ENCODE results near the gene GMCL2. TPM values are rescaled to one million over a fixed set of nuclear protein-coding genes. Genes with fewer than 3 reads are reported as not detected.

Gene GMCL2
- total and polyA plus RNA-seq, 9 of the 15 experiments (the other 6 are each of a cell fraction or from before 2014, with no cell fraction given) = 0.04 TPM; not detected in 8

DNA sequence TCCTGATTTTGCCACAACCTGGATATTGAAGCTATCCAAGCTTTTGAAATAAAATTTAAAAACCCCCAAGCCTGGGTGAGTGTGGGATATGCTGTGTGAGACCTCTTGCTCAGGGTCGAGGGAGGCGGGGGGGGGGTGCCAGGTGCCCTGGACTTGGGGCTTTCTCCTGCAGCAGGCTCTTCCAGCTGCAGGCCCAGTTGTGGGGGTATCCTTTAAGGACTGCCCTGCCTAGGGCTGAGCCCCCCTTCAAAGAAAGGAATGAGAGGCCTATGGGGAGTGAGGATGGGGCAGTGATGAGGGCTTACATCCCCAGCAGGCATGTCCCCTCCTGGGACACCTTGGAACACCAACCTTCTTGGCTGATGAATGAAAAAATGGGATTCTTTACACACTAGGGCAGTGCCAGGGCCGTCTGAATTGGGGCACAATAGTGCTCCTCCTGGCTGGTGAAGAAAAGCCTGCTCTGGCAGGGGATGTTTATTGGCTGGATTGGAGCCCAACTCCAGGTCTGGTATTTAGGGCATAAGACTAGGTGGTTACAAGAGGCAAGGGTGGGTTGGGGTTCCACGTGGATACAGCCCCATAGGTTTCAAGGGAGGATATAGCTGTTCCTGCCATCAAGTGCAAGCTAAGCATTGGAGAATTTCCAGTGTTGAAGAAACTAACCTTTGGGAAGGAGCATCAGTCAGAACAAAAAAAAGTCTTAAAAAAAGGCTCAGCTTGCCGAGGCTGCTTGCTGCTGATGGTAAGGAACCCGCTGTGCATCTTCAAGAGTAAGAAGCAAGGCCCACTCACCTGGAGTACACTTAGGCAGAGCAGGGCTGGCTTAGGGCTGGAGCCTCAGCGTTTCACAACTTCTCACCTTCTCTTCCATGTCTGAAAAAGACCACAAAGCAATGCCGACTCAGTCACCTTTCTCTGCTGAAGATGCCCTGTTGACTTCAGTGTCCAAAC lies 24.2 kb upstream of the GMCL2 start:
- Histone ChIP-seq H2AFZ (ENCODE audit: low read depth, low read length) (no peak overlapping the region), H3K4me3 (no peak overlapping the region), H3K4me1 (replicated peaks in 1 of 2; ENCODE audit: control insufficient read depth in 2 of 2, insufficient read depth in 2 of 2, low read length in 2 of 2) (peaks cover 17 to 24% of the 10 kb centered on the region in 2 experiments; a peak in 4 of 5 replicates), H3K9ac (ENCODE audit: insufficient read depth in 1 of 2, low read depth in 2 of 2, low read length in 2 of 2) (no peak overlapping the region), H3K27ac (ENCODE audit: extremely low read depth, low read depth, low read length) (no peak overlapping the region), H3K9me1 (ENCODE audit: control insufficient read depth, insufficient read depth, low read length) (peaks cover 10% of the 10 kb centered on the region), H3K36me3 (ENCODE audit: control insufficient read depth, insufficient read depth, low read length) (peaks cover 100% of the 10 kb centered on the region), H3K4me2 (ENCODE audit: insufficient read depth, low read length) (no peak overlapping the region), H3K27me3 (ENCODE audit: control insufficient read depth in 2 of 2, insufficient read depth in 2 of 2, low read length in 2 of 2) (no peaks in the 10 kb centered on the region), H3K9me3 (replicated peaks; ENCODE audit: control insufficient read depth, insufficient read depth, low read depth, low read length) (no peaks in the 10 kb centered on the region), H3K79me2 (ENCODE audit: control insufficient read depth, insufficient read depth, low read length) (peaks cover 35% of the 10 kb centered on the region), H4K20me1 (replicated peaks; ENCODE audit: control insufficient read depth, insufficient read depth, low read length) (peaks cover 65% of the 10 kb centered on the region)
- ChIA-PET POLR2A (interaction anchor here (0.6 to 12.7 kb wide), 9 partner anchors 7 to 1212 kb away, joined by 3 to 162 read pairs (median 4); partner anchors contain the start of genes HNRNPAB and PHYKPL), CTCF (ENCODE audit: low intra/inter-chr PET ratio) (no interaction called here)
- peak; percentile 3 for ATAC-seq
- in situ Hi-C loops (cut with MboI) (no loop called here), intact Hi-C loops (cut with micrococcal nuclease) (no loop called here)
- peak in 1 of 4 experiments; percentile 46 for DNase-seq (ENCODE audit: extremely low read depth in 1 of 4, low spot score in 3 of 4)
- no peak for FAIRE-seq
- BruUV-seq (replicated peaks) = no TSS peak
- 65% methylated on average over 7 of the region's 8 CpGs for WGBS (ENCODE audit: insufficient coverage, low coverage, missing lambda C conversion rate)
- no peak for TF ChIP-seq CXXC5 (CRISPR knock-in tag; IDR thresholded peaks at IDR 0.05)
- TF ChIP-seq, protein P1, sequence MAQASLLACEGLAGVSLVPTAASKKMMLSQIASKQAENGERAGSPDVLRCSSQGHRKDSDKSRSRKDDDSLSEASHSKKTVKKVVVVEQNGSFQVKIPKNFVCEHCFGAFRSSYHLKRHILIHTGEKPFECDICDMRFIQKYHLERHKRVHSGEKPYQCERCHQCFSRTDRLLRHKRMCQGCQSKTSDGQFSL (CRISPR knock-in tag; IDR thresholded peaks at IDR 0.05) = 0 out of 2 replicates have a peak, but pooled peaks have one; percentile 45
- TF ChIP-seq, protein P1 (tag; IDR thresholded peaks at IDR 0.05) = no peak
- no peak for TF ChIP-seq SRF (CRISPR knock-in tag; IDR thresholded peaks at IDR 0.05)
- no peak for TF ChIP-seq ZSCAN29 (IDR thresholded peaks at IDR 0.05)
- TF ChIP-seq CBX1 (IDR thresholded peaks at IDR 0.05; ENCODE audit: low read depth) = 0 out of 2 replicates have a peak, but pooled peaks have one; percentile 6
- TF ChIP-seq POLR2AphosphoS5 (IDR thresholded peaks at IDR 0.05; ENCODE audit: control insufficient read depth, insufficient read depth, low read depth, low read length) = peak; percentile 39
- TF ChIP-seq SUPT5H (IDR thresholded peaks at IDR 0.05) = peak; percentile 64
- TF ChIP-seq MAZ (CRISPR knock-in tag; conservative IDR thresholded peaks at IDR 0.05 in 1 of 2, IDR thresholded peaks at IDR 0.05 in 1 of 2) = no peak
- TF ChIP-seq NR2F6 (CRISPR knock-in tag; IDR thresholded peaks at IDR 0.05) = peak; percentile 73; the same call in 1 of the 2 replicates
- no peak for TF ChIP-seq RBBP5 (IDR thresholded peaks at IDR 0.05; ENCODE audit: borderline replicate concordance, insufficient read depth, low read length, poor library complexity, severe bottlenecking)
- TF ChIP-seq PURB (CRISPR knock-in tag; IDR thresholded peaks at IDR 0.05; ENCODE audit: low read depth) = no peak
- TF ChIP-seq, protein P2, sequence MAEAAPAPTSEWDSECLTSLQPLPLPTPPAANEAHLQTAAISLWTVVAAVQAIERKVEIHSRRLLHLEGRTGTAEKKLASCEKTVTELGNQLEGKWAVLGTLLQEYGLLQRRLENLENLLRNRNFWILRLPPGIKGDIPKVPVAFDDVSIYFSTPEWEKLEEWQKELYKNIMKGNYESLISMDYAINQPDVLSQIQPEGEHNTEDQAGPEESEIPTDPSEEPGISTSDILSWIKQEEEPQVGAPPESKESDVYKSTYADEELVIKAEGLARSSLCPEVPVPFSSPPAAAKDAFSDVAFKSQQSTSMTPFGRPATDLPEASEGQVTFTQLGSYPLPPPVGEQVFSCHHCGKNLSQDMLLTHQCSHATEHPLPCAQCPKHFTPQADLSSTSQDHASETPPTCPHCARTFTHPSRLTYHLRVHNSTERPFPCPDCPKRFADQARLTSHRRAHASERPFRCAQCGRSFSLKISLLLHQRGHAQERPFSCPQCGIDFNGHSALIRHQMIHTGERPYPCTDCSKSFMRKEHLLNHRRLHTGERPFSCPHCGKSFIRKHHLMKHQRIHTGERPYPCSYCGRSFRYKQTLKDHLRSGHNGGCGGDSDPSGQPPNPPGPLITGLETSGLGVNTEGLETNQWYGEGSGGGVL (CRISPR knock-in tag; IDR thresholded peaks at IDR 0.05) = no peak
- TF ChIP-seq, protein P3, sequence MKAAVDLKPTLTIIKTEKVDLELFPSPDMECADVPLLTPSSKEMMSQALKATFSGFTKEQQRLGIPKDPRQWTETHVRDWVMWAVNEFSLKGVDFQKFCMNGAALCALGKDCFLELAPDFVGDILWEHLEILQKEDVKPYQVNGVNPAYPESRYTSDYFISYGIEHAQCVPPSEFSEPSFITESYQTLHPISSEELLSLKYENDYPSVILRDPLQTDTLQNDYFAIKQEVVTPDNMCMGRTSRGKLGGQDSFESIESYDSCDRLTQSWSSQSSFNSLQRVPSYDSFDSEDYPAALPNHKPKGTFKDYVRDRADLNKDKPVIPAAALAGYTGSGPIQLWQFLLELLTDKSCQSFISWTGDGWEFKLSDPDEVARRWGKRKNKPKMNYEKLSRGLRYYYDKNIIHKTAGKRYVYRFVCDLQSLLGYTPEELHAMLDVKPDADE (conservative IDR thresholded peaks at IDR 0.05; ENCODE audit: control insufficient read depth, low read depth, low read length) = peak; percentile 55; the same call in 1 of the 2 replicates
- TF ChIP-seq NR2C1 (IDR thresholded peaks at IDR 0.05) = no peak
- no peak for TF ChIP-seq NR2C1 (tag; IDR thresholded peaks at IDR 0.05)
- TF ChIP-seq HNRNPH1 (optimal IDR thresholded peaks at IDR 0.05; ENCODE audit: low read depth, low read length) = no peak
- TF ChIP-seq RHOXF2B (CRISPR knock-in tag; conservative IDR thresholded peaks at IDR 0.05) = no peak

Data from K562 (cell line).